Cardiac septum (tissue), 1 donor: ENCODE data around the gene MRPS27. TPM values are rescaled to one million over a fixed set of nuclear protein-coding genes. Genes with fewer than 3 reads are reported as not detected.

Source experiments
- DNase-seq: peaks from one replicate; pipeline ENCODE4 v3.0.0-alpha.2; 2020; ENCODE audit warnings: low spot score
- intact Hi-C: fragments of 100-400 bp; cut with DNase I; formaldehyde crosslinking; loops from one replicate; pipeline ENCODE4 v1.14.0; 2022
- total RNA-seq: library from RNA; stranded (reverse); fragmentation: NEBNext Ultra II Directional; extraction: Animal tissue kit (Norgen Biotek cat#: 25700); gene quantifications from one replicate; pipeline ENCODE4 v1.2.1, GENCODE V29; 2021
- donor health status: DM: no; HTN: no; CAD: no.

Gene MRPS27
- total RNA-seq, 1 donor from 2014 or later = 60.4 TPM

DNA sequence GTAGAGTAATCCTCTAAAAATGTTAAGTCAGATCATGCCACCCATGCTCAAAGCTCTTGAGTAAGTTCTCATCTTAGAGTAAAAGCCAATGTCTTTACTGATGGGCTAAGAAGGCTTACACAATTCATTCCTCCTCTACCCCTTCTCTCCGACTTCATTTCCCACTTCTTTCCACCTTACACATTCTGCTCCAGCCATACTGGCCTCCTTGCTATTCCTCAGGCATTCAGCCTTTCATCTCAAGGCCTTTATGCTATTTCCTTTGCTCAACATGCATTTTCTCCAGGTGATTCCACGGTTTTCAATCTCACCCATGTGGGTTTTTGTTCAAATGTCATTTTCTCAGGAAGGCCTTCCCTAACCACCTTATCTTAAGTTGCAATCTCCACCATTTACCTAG lies 107.9 kb downstream of the MRPS27 start:
- intact Hi-C loops = no loop called here
- DNase-seq = no peak

DNA sequence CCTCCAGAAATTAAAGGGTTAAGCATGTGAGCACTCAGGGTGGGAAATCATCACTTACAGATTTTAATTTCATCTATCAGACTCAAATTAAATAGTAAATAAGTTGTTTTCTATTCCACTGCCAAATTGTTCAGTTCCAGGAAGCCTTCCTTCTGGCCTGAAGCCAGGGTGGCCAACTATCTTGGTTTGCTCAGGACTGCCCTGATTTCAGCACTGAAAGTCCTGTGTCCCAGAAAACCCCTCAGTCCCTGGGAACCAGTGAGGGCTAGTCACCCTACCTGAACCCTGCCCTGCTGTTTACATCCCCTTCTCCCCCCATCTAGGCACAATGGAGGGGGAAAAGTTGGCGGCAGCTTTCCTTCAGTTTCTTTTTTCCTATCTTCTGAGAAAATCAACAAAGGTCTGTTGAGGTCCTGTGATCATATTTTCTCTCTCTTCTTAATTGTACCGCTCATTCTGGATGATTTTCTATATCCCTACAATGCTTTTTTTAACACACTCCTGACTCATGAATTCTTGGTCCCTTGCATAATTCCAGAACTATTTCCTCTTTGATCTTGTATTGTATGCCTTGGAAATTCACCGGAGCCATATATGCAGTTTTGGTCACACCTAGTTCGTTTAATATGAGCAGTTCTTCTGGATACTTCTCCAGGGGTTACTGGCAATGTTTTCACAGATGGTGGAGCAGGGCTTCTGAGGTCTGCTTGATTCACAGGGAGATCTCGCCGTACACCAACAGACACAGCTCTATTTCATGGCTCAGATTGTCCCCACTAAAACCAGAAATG lies 109.0 kb downstream of the MRPS27 start:
- intact Hi-C loops = no loop called here
- no peak for DNase-seq

DNA sequence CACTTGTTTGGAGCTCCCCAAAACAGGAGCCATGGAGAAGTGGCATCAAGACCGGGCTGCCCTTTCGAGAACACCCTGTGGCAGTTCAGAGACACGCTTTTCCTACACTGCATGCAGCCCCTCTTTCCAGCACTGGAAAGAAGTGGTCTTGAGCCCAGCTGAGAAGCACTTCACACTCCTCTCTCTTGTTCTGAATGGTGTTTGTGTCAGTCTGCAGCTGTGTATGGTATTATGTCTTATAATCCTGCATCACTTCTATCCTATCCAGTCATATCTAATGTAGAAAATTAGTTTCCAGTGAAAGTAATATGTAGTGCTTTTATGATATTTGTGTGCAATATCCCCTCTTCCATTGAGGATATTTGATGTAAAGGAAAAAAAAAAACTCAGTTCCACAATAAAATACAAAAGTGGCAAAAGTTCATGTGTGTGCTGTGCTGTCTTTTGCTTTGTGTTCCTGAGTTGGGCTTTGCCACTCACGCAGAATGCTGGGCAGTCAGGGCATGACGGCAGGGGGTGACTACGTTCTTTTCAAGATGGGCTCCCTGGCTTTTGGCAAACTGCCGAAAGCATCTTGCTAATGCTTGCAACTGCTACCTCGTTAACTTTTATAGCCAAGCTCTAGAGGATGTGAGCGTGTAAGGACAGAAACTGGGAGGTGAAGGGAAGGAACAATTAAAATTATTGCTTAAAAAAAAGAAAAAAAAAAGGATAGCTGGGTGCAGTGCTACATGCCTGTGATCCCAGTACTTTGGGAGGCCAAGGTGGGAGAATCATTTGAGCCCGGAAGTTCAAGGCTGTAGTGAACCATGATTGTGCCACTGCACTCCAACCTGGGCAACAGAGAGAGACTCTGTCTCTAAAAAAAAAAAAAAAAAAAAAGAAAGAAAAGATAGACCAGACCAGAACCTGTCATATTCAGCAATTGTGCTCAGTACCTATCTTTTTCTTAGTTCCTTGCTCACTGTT lies 110.6 kb downstream of the MRPS27 start:
- intact Hi-C loops = no loop called here
- DNase-seq = no peak

DNA sequence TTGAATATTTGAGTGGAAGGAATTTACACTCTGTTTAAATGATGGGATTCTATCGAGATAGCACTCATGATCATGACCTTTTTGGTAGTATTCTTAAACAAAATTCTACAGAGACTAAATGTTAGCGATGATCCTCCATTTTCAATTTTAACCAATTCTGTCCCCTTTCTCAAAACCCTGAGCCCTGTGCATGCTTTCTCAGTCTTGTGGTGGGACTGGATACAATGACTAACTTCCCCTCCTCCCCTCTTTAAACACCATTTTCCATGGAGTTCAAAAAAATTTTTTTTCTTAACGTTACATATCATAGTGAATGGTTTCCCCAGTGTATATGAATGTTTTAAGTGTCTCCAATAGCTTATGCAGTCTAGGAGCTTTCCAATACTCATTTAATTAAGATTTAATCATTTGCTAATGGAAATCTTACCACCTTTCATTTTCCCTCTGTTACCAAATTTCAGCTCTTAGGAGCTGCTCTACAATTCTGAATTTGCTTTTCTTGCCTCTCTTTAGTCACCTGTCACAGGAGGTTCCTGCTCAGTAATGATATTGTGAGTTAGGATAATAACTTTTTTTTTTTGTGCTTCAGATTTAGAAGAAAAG lies 111.6 kb downstream of the MRPS27 start:
- intact Hi-C loops = no loop called here
- no peak for DNase-seq

DNA sequence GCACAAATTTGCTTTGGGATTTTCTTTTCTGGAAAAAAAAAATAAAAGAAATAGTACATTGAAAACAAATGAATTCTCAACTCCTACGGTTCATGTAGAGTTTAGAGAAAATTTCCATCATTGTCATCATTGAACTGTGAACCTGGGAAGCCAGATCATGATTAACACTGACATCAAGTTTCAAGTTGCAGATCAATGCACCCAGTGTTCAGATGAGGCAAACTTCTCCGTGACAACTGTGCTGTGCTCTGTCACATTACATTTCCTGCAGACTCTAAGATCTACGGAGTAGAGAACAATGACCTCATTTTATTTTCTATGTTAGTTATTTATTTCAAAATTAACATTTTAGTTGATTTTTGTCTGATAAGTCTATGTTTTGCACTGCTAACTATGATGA lies 113.0 kb downstream of the MRPS27 start:
- intact Hi-C loops = no loop called here
- DNase-seq = no peak

DNA sequence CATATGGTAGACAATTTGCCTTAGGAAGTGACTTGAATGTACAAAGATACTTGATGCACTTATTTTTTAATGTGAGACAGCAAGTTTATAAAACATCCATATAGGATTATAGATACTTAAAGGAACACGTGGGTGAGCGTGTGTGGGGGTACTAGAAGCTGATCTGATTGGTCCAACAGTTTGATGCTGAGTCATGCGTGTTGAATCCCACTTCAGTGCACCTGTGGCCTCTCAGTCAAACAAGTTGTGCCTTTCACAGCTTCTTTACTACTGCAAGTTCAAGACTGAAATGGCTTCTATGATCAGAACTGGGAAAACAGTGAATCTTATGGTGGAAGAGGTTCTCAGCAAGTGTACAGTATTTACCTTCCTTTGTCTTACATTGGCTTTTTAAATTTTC lies 113.9 kb downstream of the MRPS27 start:
- no peak for DNase-seq
- intact Hi-C loops = no loop called here

DNA sequence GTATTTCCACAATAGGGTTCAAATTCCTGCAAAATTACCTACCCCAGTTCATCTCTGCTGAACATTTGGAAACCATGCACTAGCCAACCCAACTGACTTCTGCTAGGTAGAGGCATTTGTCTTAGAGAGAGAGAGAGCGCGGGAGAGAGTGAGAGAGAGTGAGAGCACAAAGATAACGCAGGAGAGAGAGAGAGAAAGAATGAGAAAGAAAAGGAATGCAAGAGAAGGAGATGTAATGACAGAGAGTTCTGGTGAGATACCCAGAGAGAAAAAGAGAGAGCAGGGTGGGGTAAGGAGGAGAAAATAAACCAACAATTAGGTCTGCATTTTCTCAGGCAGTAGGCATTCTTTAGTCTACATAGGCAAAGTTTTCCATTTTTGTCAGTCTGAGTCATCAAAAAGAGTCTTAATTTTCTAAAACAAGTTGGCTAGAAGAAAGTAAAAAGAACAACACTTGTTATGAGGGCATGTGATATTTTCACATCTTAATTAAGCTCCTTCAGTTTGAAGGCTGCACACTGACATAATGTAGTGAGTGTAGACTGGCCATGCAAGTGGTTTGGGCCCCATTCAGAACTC lies 114.5 kb downstream of the MRPS27 start:
- intact Hi-C loops = no loop called here
- DNase-seq = no peak

DNA sequence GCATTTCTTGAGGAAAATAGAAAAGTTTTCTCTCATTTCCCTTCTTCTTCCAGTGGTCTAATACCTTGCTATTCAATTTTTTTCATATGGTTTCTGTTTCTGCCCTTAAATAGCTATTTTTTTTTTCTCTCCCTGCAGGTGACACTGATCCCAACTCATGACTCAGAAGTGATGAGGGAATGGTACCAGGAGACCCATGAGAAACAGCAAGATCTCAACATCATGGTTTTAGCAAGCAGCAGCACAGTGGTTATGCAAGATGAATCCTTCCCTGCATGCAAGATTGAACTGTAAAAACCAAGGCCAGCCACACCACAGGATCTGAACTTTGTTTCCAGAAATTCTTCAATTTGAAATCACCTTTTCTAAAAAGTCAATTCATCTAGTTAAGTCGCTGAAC lies 115.1 kb downstream of the MRPS27 start:
- intact Hi-C loops = no loop called here
- DNase-seq = no peak

DNA sequence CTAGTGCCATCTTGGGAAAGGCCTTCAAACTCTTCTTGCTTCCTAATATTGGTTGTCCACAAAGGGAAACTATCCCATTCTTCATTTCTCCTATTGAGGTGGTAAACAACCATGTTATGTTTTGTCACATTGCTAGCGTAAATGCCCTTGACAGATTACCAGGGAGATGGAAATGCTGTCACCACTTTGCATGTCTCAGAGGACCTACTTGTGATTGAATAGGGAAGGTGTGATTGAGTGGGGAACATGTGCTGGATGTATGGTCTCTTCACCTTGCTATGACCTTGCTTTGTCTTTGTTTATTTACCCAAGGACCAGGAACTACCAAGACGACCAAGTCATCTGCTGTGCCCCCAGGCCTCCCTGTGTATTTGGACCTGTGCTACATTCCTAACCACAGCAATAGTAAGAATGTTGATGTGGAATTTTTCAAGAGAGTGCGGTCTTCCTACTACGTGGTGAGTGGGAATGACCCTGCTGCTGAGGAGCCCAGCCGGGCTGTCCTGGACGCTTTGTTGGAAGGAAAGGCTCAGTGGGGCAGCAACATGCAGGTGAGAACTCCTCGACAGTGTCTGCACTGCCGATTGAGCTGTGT lies 116.7 kb downstream of the MRPS27 start:
- no peak for DNase-seq
- intact Hi-C loops = no loop called here

DNA sequence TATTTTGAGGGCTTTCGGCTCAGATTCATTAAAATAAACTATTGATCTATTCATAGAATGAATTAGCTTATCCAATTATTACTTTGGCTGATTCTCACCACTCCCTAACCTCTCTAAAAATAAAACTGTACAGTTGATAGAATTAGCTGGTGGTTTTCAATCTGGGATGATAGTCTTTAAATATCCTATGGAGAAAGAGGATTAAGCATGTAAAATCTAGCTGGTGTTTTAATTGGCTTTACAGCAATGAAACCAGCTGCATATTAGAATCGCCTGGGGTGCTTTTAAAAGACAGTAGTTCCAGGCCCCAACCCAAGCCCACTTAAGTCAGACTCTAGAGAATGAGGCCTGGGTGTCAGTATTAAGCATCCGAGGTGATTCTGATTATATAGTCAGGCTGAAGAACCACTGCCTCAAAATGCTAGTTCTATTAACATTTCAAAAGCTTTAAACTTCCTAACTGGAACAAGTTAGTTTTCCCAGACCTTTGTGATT lies 117.7 kb downstream of the MRPS27 start:
- intact Hi-C loops = no loop called here
- DNase-seq = no peak

DNA sequence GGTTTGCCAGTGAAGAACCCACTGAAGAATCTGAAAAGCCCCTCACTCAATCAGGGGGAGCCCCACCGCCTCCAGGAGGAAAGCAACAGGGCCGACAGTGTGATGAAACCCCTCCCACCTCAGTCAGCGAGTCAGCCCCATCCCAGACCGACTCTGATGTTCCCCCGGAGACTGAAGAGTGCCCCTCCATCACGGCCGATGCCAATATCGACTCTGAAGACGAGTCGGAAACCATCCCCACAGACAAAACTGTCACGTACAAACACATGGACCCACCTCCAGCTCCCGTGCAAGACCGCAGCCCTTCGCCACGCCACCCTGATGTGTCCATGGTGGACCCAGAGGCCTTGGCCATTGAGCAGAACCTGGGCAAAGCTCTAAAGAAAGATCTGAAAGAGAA lies 120.4 kb downstream of the MRPS27 start:
- no peak for DNase-seq
- intact Hi-C loops = loop anchor here (5.0 kb wide), 1 partner anchor 38 kb away; no protein-coding TSS in a partner anchor

DNA sequence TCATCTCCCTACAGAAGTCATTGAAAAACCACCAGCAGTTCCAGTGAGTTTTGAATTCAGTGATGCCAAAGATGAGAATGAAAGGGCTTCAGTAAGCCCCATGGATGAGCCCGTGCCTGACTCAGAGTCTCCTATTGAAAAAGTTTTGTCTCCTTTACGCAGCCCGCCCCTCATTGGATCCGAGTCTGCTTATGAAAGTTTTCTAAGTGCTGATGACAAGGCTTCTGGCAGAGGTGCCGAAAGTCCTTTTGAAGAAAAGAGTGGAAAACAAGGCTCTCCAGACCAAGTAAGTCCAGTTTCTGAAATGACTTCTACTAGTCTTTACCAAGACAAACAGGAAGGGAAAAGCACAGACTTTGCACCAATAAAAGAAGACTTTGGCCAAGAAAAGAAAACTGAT lies 122.6 kb downstream of the MRPS27 start:
- intact Hi-C loops = loop anchor here (5.0 kb wide), 1 partner anchor 40 kb away; no protein-coding TSS in a partner anchor
- DNase-seq = no peak

DNA sequence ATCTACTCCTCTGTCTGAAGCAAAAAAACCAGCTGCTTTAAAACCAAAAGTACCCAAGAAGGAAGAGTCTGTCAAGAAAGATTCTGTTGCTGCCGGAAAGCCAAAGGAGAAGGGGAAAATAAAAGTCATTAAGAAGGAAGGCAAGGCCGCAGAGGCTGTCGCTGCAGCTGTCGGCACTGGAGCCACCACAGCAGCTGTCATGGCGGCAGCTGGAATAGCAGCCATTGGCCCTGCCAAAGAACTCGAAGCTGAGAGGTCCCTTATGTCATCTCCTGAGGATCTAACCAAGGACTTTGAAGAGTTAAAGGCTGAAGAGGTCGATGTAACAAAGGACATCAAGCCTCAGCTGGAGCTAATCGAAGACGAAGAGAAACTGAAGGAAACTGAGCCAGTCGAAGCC lies 124.5 kb downstream of the MRPS27 start:
- no peak for DNase-seq
- intact Hi-C loops = loop anchor here (5.0 kb wide), 1 partner anchor 42 kb away; no protein-coding TSS in a partner anchor

DNA sequence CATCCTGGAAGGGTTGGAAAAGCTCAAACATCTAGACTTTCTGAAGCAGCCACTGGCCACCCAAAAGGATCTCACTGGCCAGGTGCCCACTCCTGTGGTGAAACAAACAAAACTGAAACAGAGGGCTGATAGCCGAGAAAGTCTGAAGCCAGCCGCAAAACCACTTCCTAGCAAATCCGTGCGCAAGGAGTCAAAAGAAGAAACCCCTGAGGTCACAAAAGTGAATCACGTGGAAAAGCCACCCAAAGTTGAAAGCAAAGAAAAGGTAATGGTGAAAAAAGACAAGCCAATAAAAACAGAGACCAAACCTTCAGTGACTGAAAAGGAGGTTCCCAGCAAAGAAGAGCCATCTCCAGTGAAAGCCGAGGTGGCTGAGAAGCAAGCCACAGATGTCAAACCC lies 125.2 kb downstream of the MRPS27 start:
- no peak for DNase-seq
- intact Hi-C loops = loop anchor here (5.0 kb wide), 1 partner anchor 42 kb away; no protein-coding TSS in a partner anchor

DNA sequence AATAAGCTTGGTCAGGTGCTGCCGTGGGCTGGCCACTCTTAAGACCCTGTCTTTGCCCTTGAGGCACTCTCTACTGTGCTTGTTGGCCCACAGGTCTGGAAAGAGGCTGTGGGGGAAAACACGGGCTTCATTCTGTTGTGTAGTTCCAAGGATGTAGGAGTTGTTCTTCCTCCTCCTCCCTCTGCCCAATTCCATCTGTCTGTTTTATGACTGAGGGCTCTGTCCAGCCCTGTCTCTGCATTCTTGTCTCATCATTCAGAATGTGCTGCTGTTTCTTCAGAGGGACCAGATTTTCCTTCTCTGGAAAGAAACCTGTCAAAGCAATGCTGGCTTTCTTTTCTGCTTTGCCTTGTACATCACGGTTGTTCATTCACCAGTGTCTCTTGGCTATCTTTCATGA lies 128.6 kb downstream of the MRPS27 start:
- intact Hi-C loops = no loop called here
- DNase-seq = no peak

DNA sequence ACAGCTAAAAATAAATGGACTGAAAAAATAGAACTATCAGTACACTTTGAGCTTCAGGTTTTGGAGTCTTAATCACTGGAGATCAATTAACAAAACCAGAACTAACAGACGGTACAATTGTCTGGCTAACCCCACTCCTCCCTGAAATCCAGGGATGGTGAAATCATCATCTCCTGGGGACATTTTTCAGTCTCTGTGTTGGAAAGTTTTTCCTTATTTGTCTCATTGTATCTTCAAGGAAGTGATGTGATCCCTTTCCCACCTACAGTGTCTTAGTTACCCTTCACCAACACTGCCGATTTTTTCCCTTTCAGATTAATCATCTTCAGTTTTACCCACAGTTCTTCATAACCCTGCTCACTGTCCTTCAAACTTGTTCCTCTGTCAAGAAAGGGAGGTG lies 130.9 kb downstream of the MRPS27 start:
- DNase-seq = no peak
- intact Hi-C loops = no loop called here

DNA sequence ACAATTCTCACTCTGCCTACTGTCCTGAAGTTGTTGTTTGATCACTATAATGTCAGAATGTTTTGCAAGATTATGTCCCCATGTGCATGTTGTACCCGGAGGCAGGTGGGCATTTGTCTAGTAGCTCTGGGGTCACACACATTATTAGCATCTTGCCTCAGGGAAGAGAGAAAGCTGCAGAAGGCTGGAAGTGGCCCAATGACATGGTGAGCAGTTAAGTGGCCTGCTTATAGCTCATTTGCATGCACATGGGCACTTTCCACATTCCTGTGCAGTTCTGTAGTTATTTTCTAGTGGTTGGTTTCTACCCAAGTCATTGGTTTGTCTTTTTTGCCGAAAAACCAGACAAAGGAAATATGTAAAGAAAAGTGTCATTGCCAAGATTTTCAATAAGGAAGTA lies 131.9 kb downstream of the MRPS27 start:
- intact Hi-C loops = no loop called here
- no peak for DNase-seq

DNA sequence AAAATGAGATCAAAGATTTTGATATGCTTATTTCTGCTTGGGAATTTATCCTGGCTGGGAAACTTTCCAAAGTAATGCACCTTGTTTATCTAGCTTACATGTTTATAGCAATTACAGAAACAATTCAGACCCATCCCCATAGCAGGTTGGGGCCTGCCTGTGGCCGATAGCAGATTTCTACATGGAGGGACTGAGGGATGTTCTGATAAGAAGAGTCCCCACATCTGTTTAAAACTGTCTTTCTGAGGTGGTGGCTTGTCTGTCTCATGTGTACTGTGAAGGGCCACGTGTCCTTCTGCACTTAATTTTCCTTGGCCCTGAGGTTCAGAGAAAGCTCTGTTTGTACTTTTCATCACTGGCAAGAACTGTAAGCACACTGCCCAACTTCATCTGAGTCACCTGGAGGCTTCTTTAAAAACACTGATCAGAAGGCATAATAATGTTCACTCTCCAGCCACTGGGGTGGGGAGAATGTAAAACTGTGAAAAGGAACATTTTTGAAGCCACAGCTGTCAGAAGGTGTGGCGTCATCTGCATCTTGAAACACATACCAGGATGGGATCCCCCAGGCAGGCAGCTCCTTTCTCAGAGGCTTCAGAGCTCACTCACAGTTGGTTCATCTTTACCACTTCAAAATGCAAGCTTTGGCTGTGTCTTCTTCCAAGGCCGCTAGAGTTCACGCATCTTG lies 132.5 kb downstream of the MRPS27 start:
- intact Hi-C loops = no loop called here
- DNase-seq = no peak
